22Rv1 (cell line): Measurements from ENCODE around the gene CST9.

Source experiments
- H3K27ac ChIP-seq: fragments of 450-650 bp; 2 replicates; pipeline ENCODE4 v1.5.1; 2017
- ZFX ChIP-seq: fragments of 450-650 bp; IDR thresholded peaks from 2 replicates; pipeline ENCODE4 v1.6.1; 2017; ENCODE audit warnings: antibody characterized with exemption, borderline replicate concordance
- TF ChIP-seq, protein P1 (sequence below): fragments of 450-650 bp; IDR thresholded peaks from 2 replicates; pipeline ENCODE4 v1.5.1; 2017; ENCODE audit warnings: mild to moderate bottlenecking

The CST9 gene

DNA sequence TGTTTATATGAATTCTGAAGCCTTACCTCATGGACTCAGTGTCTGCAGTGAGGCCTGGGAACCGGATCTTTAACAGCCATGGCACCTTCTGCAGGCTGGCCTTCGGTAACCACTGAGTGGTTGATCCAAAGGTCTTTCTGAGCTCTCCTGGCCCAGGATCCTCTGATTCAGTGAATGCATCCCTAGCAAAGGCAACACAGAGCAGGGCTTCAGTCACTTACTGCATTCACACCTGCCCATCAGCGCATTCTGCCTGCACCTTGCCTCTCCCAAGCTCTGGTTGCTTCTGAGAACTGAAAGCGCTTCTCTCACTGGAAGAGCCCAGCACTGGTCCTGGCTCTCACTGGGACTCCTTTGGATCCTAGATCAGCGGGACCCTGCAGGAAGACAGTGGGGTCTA is 8.4 kb upstream of the CST9 start:
- TF ChIP-seq ZFX = no peak
- TF ChIP-seq, protein P1, sequence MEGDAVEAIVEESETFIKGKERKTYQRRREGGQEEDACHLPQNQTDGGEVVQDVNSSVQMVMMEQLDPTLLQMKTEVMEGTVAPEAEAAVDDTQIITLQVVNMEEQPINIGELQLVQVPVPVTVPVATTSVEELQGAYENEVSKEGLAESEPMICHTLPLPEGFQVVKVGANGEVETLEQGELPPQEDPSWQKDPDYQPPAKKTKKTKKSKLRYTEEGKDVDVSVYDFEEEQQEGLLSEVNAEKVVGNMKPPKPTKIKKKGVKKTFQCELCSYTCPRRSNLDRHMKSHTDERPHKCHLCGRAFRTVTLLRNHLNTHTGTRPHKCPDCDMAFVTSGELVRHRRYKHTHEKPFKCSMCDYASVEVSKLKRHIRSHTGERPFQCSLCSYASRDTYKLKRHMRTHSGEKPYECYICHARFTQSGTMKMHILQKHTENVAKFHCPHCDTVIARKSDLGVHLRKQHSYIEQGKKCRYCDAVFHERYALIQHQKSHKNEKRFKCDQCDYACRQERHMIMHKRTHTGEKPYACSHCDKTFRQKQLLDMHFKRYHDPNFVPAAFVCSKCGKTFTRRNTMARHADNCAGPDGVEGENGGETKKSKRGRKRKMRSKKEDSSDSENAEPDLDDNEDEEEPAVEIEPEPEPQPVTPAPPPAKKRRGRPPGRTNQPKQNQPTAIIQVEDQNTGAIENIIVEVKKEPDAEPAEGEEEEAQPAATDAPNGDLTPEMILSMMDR = no peak

DNA sequence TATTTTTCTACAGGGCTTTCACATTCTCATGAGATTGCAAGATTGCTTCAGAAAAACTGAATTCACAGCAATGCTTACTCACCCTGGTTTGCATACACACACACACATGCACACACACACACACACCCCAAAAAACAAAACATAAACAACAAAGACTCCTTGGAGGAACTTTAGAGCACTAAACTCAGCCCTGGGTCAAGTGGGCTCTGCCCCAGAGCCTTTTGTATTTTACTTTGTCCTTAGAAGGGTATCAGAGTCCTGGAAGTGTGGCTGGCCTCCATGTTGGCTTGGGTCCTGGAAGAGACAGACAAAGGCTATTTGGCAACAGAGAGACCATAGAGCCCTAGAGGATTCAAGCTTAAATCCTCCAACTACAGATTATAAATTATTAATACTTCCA is 8.0 kb upstream of the CST9 start:
- no peak overlapping the region for H3K27ac ChIP-seq
- TF ChIP-seq, protein P1 = no peak
- TF ChIP-seq ZFX = no peak

More for the DNA sequence above, 8.4 kb upstream of the CST9 start:
- H3K27ac ChIP-seq = no peak overlapping the region

DNA sequence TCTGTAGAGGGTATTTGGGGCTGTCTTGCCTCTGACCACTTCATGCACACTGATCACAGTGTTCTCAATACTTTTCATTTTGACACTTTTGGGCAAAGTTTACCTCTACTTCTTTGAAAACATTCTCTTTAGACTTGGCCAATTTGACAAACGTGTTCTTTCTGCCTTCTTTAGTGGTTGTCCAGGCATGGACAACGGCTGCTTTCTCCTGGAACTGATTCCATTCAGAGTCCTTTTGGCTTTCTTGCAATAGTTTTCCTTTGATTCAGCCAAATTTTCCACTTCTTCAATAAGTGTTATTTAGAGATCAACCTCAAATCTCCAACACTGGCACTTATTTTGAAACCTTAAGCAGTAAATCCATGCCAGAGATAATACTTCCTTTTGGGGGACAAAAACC is 6.7 kb upstream of the CST9 start:
- H3K27ac ChIP-seq = no peak overlapping the region
- TF ChIP-seq, protein P1 = no peak
- TF ChIP-seq ZFX = no peak

DNA sequence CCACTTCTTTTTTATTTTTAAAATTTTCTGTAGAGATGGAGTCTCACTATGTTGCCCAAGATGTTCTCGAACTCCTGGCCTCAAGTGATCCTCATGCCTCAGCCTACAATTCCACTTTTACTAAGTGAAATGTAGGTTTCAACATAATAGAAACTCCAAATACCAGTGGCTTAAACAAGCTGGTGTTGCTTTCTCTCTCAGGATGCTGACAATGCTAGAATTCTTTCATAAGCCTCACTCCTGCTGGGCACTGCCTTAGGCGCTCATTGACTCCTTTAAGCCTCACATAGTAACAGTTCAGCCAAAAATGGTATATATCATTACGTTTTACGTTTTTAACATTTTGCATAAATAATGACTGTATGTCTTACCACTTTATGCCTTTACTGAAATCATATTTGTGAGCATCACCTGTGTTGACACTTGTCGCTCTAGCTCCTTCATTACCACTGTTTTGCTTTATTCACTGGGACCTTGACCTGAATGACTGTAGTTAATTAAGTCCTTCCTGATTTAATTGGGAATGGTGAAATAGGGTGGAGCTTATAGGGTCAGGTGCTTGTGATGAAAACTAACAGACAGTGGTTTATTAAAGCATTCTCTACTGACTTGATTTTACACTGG is 3.9 kb upstream of the CST9 start:
- TF ChIP-seq ZFX = no peak
- TF ChIP-seq, protein P1 = no peak
- no peak overlapping the region for H3K27ac ChIP-seq

DNA sequence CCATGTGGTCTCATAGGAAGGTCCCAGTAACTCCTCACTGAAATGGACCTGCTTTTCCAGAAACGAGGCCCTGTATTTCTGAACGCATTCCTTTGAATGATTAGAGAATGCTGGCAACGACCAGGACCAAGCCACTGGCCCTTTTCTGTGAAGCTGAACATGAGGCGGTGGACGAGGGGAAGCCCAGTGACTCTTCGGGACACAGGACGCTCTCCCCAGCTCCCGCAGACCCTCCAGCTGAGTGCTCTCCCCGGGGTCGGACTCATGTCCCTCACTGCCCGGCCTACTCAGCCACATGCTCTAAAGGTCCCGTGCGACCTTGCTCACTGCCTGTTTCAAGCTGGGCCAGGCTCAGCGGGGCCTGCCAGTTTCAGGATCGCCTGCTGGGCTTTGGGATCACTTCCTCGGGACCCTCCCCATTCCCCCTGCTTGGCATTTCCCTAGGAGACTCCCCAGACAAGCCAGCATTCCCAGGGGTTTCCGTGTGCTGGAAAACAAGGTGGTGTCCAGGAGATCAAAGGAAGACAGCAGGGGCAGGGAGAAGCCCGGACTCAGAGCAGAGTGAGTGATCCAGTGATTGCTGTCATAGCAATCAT is 2.6 kb upstream of the CST9 start:
- TF ChIP-seq, protein P1 = no peak
- no peak for TF ChIP-seq ZFX
- no peak overlapping the region for H3K27ac ChIP-seq

DNA sequence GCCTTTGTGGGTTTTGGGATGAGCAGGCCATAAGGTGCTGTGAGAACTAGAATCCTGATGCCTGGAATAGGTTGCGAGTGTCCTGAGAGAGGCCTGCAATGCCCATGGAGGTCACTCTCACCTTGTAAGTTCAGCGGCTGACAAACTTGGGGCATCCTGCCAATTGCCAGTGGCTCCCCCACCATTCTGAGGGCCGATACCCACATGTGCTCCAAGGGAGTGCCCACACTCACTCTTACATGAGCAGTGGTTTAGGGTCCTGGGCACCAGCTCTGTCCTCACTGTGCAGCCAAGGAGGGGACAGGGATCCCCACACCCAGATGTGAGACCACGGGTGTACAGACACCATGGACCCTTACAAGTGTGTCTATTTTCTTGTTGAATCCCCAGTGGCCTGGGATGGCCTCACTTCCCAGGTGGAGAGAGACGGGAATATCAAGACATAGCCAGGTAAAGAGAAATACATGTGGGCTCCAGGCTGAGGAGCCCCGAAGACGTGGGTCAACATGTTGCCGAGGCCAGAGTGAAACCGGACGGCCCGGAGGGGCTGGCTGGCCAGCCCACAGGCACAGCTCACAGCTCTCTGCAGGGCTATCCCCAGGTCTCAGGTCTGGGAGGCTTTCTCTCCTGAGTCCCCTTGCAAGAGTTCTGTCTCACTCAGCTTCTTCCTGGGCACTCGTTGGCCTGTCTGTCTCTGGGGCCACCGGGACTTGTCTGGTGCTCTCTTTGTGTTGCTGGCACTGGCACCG is 2.0 kb upstream of the CST9 start:
- TF ChIP-seq ZFX = no peak
- TF ChIP-seq, protein P1 = no peak

DNA sequence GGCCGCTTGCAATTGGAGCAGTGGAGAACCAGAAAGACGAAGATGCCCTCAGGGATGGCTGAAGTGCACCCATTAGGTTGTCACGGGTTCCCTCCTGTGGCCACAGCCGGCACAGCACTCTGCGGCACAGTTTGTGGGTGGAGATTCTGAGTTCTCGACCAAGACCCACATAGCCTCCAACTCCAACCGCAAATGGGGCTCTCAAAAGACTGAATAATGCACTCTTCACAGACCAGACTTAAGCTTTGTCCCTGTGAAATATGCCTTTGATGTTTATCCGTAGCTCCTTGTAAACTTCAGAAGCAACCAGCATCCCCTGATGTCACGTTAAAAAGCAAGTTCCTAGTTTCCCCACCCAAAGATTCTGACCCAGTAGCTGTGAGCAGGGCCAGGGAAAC is 934 bp upstream of the CST9 start:
- no peak overlapping the region for H3K27ac ChIP-seq
- TF ChIP-seq, protein P1 = peak; percentile 82
- no peak for TF ChIP-seq ZFX

More for the DNA sequence above, 2.0 kb upstream of the CST9 start:
- no peak overlapping the region for H3K27ac ChIP-seq
